Measurements from ENCODE around the gene COBL.

COBL gene

DNA sequence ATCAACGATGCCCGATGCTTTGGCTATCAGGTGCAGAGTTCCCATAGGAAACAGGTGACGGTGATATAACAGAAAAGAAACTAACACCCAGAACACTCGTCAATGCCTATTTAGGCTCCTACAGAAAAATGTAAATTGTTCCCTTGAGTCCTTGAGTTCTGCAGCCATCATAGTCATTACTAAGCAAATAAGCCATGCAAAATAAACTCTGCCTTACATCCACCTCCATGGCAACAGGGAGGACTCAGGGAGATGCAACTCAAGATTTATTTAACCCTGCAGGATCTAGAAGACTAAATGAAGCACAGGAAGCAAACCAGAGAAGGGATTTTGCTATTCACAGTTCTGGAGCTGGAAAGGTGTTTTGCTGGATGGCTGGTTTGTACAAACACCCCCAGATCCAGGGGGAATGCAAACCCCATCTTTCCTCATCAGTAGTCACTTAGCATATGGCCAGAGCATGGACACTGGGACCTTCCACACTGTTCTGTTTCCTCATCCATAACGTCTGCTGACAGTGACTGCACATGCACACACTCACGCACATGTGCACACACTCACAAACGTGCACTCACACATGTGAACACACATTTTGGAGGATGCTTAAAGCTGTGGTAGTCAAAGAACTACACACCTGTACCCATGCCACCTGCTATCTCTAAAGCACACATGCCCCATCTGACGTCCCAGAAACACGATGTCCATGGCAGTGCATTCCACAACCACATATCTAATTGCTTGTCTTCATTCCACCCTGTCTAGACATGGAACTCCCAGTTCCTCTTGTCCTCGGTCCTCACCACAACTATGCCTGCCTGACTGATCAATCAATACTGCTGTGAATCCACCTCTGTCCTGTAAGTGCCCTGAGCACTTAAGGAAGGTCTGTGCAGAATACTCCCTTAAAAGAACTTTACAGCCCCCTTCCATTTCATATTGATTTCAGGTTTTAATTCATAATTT lies 178.2 kb downstream of the COBL start:
- no peak for DNase-seq

- DNase-seq, result no peak
Measured at GRCh38 chr7:51135576-51135975, 181.0 kb downstream of the COBL start.

GRCh38 chr7:51134013-51134441 lies 182.6 kb downstream of the COBL start:
- no peak for DNase-seq

- no peak for DNase-seq
Measured at GRCh38 chr7:51132661-51133060, 183.9 kb downstream of the COBL start.

DNA sequence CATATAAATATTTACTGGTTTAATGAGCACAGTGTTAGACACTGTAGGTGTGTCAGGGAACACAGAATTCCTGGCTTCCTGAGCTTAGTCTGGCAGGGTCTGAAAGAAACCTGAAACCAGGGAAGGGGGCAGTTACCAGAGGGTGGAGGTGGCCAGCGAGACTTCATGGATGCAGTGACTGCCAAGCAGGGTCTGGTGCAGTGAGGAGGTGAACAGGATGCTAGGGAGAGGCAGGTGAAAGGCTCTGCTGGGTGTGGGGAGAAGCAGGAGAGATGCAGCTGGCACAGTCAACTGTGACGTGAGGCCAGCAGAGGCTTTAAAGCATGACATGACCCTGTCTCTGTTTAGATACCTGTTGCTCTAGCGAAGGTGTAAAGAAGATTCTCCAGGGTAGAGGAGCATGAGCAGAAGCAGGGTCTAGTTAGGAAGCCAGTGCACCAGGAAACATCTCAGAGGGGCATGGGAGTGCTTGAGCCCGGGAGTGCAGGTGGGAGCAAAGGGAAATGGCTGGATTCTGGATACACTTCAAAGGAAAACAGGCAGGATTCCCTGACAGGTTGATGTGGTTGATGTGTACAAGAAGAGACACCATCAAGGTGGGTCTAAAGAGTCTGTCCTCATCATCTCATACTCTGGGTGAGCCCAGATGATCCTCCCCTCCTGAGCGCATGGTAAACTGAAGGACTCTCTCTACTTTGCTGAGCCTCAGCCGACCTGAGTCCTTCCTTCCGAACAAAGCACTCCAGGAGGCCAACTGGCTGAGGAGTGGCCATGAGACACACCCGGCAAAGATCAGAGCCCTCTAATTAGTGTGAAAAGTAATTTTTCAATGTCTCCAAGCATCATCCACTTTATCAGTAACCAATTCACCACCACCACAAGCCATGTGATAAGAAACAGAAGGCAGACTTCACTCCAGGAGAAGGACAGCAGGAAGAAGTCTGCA lies 186.8 kb downstream of the COBL start:
- no peak for DNase-seq

- no peak for DNase-seq
Measured at GRCh38 chr7:51128545-51129435, 187.8 kb downstream of the COBL start.

- DNase-seq, result no peak
Measured at GRCh38 chr7:51127618-51127904, 189.0 kb downstream of the COBL start.

GRCh38 chr7:51126813-51127617 lies 189.6 kb downstream of the COBL start:
- no peak for DNase-seq

DNA sequence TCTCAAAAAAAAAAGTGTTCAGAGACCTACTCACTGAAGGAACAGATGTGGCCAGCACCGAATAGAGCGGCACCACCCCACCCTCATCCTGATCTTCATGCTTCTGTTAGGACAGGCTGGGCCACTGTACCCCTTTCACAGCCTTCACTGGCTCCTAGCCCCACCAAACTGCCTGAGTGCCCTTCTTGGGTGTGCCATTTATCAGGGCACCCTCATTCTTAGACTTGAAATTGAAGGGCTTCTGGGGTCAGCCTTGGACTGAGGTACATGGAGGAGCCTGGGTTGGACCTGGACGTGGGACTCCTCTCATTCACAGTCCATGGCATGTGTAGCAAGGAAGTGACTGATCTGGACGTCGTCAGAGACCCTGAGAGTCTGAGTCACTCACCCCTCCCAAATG lies 190.3 kb downstream of the COBL start:
- no peak for DNase-seq

DNA sequence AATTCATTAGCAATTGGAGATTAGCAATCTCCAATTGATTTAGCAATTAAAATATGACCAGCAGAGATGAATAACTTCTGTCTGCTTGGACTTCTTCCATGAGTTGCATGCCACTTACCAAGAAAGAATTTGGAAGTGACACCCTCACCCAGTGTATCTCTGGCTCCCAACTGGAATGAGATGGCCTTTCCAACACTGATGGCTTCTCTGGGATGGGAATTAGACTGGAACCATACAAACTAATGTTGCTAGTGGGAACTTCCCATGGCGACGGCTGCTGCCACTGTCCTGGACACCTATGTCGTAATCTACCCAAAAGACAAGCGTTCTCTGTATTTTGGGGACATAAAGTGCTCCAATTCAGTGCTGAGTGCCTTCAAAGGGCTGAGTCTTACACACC lies 192.3 kb downstream of the COBL start:
- DNase-seq, result no peak

DNA sequence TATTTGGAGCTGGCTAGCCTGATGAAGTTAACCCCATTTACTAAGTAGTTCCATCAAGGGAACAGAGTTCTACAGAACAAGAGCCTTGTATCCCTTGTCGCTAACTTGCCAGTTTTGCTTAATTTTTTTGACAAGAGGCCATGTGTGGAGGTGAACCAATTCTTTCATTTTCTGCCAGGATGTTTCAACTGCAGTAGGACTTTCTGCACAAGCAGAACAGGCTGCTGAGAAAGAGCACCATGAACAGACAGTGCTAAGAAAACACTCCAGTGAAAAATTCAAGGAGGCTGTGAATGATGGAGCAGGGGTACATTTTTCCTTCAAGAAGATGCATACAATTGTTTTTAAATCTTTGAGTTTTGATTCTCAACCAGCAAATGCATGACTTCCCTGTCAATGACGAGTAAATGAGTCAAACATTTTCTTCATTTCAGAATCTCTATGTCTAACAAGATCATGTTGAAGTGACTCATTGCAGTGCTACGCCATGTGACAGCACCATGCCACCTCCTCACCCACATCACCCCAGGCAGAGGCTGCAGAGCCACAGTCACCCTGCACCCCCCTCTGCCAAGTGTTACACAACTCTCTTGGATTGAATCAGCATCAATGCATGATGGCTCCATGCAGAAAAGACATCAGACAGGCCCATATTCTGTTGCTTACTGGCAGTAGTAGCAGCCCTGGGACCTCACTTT lies 193.1 kb downstream of the COBL start:
- peak; percentile 59 to 66 for DNase-seq

- DNase-seq, result no peak
Measured at GRCh38 chr7:51121931-51122425, 194.6 kb downstream of the COBL start.

DNA sequence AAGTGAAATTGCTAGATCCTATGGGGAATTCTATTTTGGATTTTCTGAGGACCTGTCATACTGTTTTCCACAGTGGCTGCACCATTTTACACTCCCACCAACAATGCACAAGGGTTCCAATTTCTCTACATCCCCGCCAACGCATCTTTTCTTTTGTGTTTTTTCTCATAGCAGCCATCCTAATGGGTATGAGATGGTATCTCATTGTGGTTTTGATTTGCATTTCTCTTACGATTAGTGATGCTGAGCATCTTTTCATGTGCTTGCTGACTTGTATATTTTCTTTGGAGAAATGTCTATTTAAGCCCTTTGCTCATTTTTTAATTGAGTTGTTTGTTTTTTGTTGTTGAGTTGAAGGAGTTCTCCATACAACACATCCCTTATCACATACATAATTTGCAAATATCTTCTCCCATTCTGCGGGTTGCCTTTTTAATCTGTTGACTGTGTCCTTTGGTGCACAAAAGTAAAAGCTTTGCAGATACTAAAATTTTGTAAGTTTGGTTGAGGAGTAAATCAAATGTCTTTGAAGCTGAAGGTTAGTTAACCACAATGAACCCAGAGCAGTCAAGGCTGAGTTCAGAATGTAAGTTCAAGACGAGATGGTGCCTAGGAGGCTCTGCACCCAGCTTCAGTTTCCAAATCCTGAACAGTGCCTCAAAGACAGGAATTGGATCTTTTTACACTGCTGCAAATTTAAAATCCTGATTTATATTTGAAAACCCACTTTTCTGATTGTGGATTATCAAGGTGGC lies 195.4 kb downstream of the COBL start:
- DNase-seq, result no peak

- DNase-seq, result no peak
Measured at GRCh38 chr7:51118628-51119027, 198.0 kb downstream of the COBL start.

GRCh38 chr7:51114501-51114900 lies 202.1 kb downstream of the COBL start:
- DNase-seq, result no peak

DNA sequence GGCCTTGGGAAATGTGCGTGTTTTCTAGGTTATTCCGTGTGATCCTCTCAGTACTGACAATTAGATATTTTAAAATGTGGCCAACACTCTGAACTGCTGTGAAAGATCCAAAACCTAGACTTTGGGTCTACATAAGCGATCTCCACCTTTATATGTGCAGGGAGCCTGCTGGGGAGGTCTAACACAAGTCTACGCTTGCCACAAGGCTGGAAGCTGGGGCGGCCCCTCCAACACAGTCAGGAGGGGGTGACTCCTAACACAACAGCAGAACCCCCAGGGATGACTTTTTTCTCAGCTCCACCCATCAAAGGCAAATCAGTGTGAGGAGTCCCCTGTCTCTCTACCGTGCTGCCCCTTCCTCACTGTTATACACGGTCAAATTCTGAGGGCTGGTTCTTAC lies 202.6 kb downstream of the COBL start:
- DNase-seq, result no peak

GRCh38 chr7:51113560-51113959 lies 203.0 kb downstream of the COBL start:
- no peak for DNase-seq

GRCh38 chr7:51111241-51111940 lies 205.2 kb downstream of the COBL start:
- DNase-seq, result no peak

- no peak for DNase-seq
Measured at GRCh38 chr7:51108134-51108533, 208.5 kb downstream of the COBL start.

DNA sequence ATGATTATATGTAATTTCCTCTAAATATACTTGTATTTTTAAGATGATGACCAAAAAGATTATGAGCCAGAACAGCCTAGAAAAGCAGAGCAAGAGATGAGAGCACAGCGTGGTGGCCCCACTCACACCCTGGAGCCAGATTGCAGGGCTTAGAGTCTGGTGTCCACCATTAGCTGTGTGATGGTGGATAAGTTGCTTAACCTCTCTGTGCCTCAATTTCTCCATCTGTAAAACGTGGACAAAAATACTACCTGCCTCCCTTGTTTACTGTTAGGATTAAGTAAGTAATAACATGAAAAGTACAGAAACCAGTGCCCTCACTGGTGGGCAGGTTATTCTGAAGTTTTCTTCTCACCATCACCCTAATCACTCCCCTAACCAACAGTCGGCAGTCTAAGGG lies 212.3 kb downstream of the COBL start:
- no peak for DNase-seq
